HEK293T (cell line): Measurements from ENCODE around the gene TMEM232.

Source experiments
- CTCF ChIA-PET: fragments of 350-600 bp; formaldehyde crosslinking; extraction: SDS; loops from one replicate; lab custom pipeline; 2021; ENCODE audit warnings: antibody characterized with exemption, inconsistent platforms; lab: Yijun Ruan, JAX
- POLR2A ChIA-PET: fragments of 350-600 bp; formaldehyde crosslinking; extraction: SDS; loops from one replicate; lab custom pipeline; 2020; ENCODE audit warnings: antibody characterized with exemption, inconsistent platforms; lab: Yijun Ruan, JAX
- DNase-seq: peaks from one replicate; pipeline ENCODE4 v3.0.0; 2012; ENCODE audit warnings: mixed read lengths; ENCODE audit errors: extremely low spot score
- ARNT ChIP-seq: fragments of 450-650 bp; IDR thresholded peaks from 2 replicates; pipeline ENCODE4 v1.6.1; 2017; ENCODE audit warnings: mild to moderate bottlenecking
- BHLHE40 ChIP-seq: fragments of 450-650 bp; IDR thresholded peaks from 2 replicates; pipeline ENCODE4 v1.6.1; 2016; ENCODE audit warnings: mild to moderate bottlenecking, moderate library complexity, borderline replicate concordance
- CTBP1 ChIP-seq: fragments of 450-650 bp; IDR thresholded peaks from 2 replicates; pipeline ENCODE4 v1.6.1; 2016; ENCODE audit warnings: borderline replicate concordance
- ELF4 ChIP-seq: fragments of 450-650 bp; IDR thresholded peaks from 2 replicates; pipeline ENCODE4 v1.6.1; 2017; ENCODE audit warnings: antibody characterized with exemption
- FOXA1 ChIP-seq: fragments of 450-650 bp; IDR thresholded peaks from 2 replicates; pipeline ENCODE4 v1.6.1; 2016; ENCODE audit warnings: mild to moderate bottlenecking
- FOXK2 ChIP-seq: fragments of 450-650 bp; IDR thresholded peaks from 2 replicates; pipeline ENCODE4 v1.6.1; 2016; ENCODE audit warnings: mild to moderate bottlenecking
- FOXM1 ChIP-seq: fragments of 450-650 bp; IDR thresholded peaks from 2 replicates; pipeline ENCODE4 v1.6.1; 2017; ENCODE audit warnings: mild to moderate bottlenecking, borderline replicate concordance
- HDGF ChIP-seq: fragments of 450-650 bp; IDR thresholded peaks from 2 replicates; pipeline ENCODE4 v1.6.1; 2017; ENCODE audit warnings: antibody characterized with exemption, borderline replicate concordance
- L3MBTL2 ChIP-seq: fragments of 450-650 bp; conservative IDR thresholded peaks from 2 replicates; pipeline ENCODE4 v1.6.1; 2016; ENCODE audit warnings: mild to moderate bottlenecking
- LEF1 ChIP-seq: fragments of 450-650 bp; IDR thresholded peaks from 2 replicates; pipeline ENCODE4 v1.6.1; 2017; ENCODE audit warnings: mild to moderate bottlenecking, borderline replicate concordance
- NFRKB ChIP-seq: fragments of 450-650 bp; IDR thresholded peaks from 2 replicates; pipeline ENCODE4 v1.6.1; 2016; ENCODE audit warnings: mild to moderate bottlenecking, moderate library complexity
- PKNOX1 ChIP-seq: fragments of 450-650 bp; IDR thresholded peaks from 2 replicates; pipeline ENCODE4 v1.6.1; 2016
- SP1 ChIP-seq: fragments of 450-650 bp; IDR thresholded peaks from 2 replicates; pipeline ENCODE4 v1.6.1; 2017
- SUZ12 ChIP-seq: fragments of 450-650 bp; IDR thresholded peaks from 2 replicates; pipeline ENCODE4 v1.6.1; 2016; ENCODE audit warnings: mild to moderate bottlenecking
- TARDBP ChIP-seq: fragments of 450-650 bp; IDR thresholded peaks from 2 replicates; pipeline ENCODE4 v1.6.1; 2016
- ZNF384 ChIP-seq: fragments of 450-650 bp; IDR thresholded peaks from 2 replicates; pipeline ENCODE4 v1.6.1; 2016

The TMEM232 gene

GRCh38 chr5:110612794-110613247 is 113.7 kb downstream of the TMEM232 start:
- ChIA-PET POLR2A (no interaction called here), CTCF (no interaction called here)
- no peak for TF ChIP-seq ARNT
- TF ChIP-seq SUZ12 = no peak
- no peak for TF ChIP-seq BHLHE40
- TF ChIP-seq LEF1 = no peak
- TF ChIP-seq L3MBTL2 = no peak
- no peak for TF ChIP-seq FOXA1
- no peak for TF ChIP-seq TARDBP
- TF ChIP-seq CTBP1 = no peak; the same call in 1 of the 2 replicates
- TF ChIP-seq NFRKB = no peak
- no peak for TF ChIP-seq PKNOX1
- no peak for TF ChIP-seq SP1
- TF ChIP-seq ELF4 = no peak
- no peak for TF ChIP-seq HDGF
- TF ChIP-seq FOXK2 = no peak
- TF ChIP-seq FOXM1 = no peak
- no peak for TF ChIP-seq ZNF384
- DNase-seq = peak; percentile 32

GRCh38 chr5:110611817-110612216 is 114.7 kb downstream of the TMEM232 start:
- POLR2A ChIA-PET = no interaction called here
- TF ChIP-seq ZNF384 (no peak), ELF4 (no peak), CTBP1 (no peak), SUZ12 (no peak), TARDBP (no peak), ARNT (no peak), LEF1 (no peak), SP1 (no peak)
- CTCF ChIA-PET = no interaction called here
- no peak for DNase-seq

GRCh38 chr5:110594866-110595265 is 131.6 kb downstream of the TMEM232 start:
- POLR2A ChIA-PET = no interaction called here
- no peak for TF ChIP-seq SUZ12
- no peak for TF ChIP-seq ARNT
- no peak for TF ChIP-seq PKNOX1
- no peak for TF ChIP-seq ZNF384
- no peak for TF ChIP-seq NFRKB
- no peak for TF ChIP-seq TARDBP
- TF ChIP-seq FOXK2 = no peak
- TF ChIP-seq HDGF = no peak
- TF ChIP-seq SP1 = no peak
- no peak for TF ChIP-seq FOXA1
- no peak for TF ChIP-seq LEF1
- no peak for TF ChIP-seq ELF4
- no peak for TF ChIP-seq BHLHE40
- TF ChIP-seq FOXM1 = no peak
- no peak for TF ChIP-seq CTBP1
- TF ChIP-seq L3MBTL2 = no peak
- CTCF ChIA-PET = no interaction called here
- no peak for DNase-seq

GRCh38 chr5:110590187-110590586 is 136.3 kb downstream of the TMEM232 start:
- CTCF ChIA-PET = interaction anchor here (0.7 to 0.8 kb wide), 2 partner anchors 11 to 269 kb away, joined by 3 read pairs; no protein-coding TSS in a partner anchor
- TF ChIP-seq NFRKB (no peak), TARDBP (no peak), ZNF384 (no peak), FOXA1 (no peak), HDGF (no peak), ARNT (no peak), BHLHE40 (no peak), PKNOX1 (no peak), FOXK2 (no peak), SUZ12 (no peak), CTBP1 (no peak), ELF4 (no peak), LEF1 (no peak), FOXM1 (no peak)
- POLR2A ChIA-PET = no interaction called here
- no peak for DNase-seq

GRCh38 chr5:110588286-110588980 is 138.0 kb downstream of the TMEM232 start:
- DNase-seq = no peak
- TF ChIP-seq ELF4 (no peak), PKNOX1 (no peak), FOXK2 (no peak), ARNT (no peak), NFRKB (no peak)
- ChIA-PET CTCF (no interaction called here), POLR2A (no interaction called here)

- CTCF ChIA-PET = no interaction called here
- TF ChIP-seq PKNOX1 = no peak
- no peak for TF ChIP-seq ZNF384
- TF ChIP-seq SUZ12 = no peak
- no peak for TF ChIP-seq LEF1
- TF ChIP-seq BHLHE40 = no peak
- no peak for TF ChIP-seq ARNT
- POLR2A ChIA-PET = no interaction called here
- DNase-seq = no peak
Measured at GRCh38 chr5:110580625-110581024, 145.8 kb downstream of the TMEM232 start.
